Measurements from ENCODE around the gene PTPRE.

The PTPRE gene

GRCh38 chr10:128022261-128023196 is 115.6 kb downstream of the PTPRE start:
- Histone ChIP-seq H3K4me3 (ENCODE audit: low read depth, low read length) (no peak overlapping the region), H3K36me3 (ENCODE audit: control insufficient read depth, insufficient read depth, low read length) (no peaks in the 10 kb centered on the region), H3K4me1 (ENCODE audit: control insufficient read depth, insufficient read depth, low read length) (no peaks in the 10 kb centered on the region), H3K9me3 (ENCODE audit: control insufficient read depth, insufficient read depth, low read length) (no peaks in the 10 kb centered on the region), H3K9ac (ENCODE audit: low read depth, low read length) (no peak overlapping the region), H3K27me3 (ENCODE audit: control insufficient read depth, insufficient read depth, low read length) (no peaks in the 10 kb centered on the region)

GRCh38 chr10:128024426-128024825 is 117.5 kb downstream of the PTPRE start:
- Histone ChIP-seq H3K36me3 (ENCODE audit: control insufficient read depth, insufficient read depth, low read length) (no peaks in the 10 kb centered on the region), H3K4me1 (ENCODE audit: control insufficient read depth, insufficient read depth, low read length) (no peaks in the 10 kb centered on the region), H3K4me3 (ENCODE audit: low read depth, low read length) (no peak overlapping the region)

GRCh38 chr10:128025437-128025836 is 118.5 kb downstream of the PTPRE start:
- no peaks in the 10 kb centered on the region for H3K36me3 ChIP-seq (ENCODE audit: control insufficient read depth, insufficient read depth, low read length)
- no peaks in the 10 kb centered on the region for H3K27me3 ChIP-seq (ENCODE audit: control insufficient read depth, insufficient read depth, low read length)
- H3K9ac ChIP-seq (ENCODE audit: low read depth, low read length): no peak overlapping the region
- no peaks in the 10 kb centered on the region for H3K4me1 ChIP-seq (ENCODE audit: control insufficient read depth, insufficient read depth, low read length)
- no peak overlapping the region for H3K4me3 ChIP-seq (ENCODE audit: low read depth, low read length)
- H3K9me3 ChIP-seq (ENCODE audit: control insufficient read depth, insufficient read depth, low read length): no peaks in the 10 kb centered on the region

More at GRCh38 chr10:128024426-128024825, 117.5 kb downstream of the PTPRE start:
- H3K9ac ChIP-seq (ENCODE audit: low read depth, low read length): no peak overlapping the region
- H3K9me3 ChIP-seq (ENCODE audit: control insufficient read depth, insufficient read depth, low read length): no peaks in the 10 kb centered on the region
- H3K27me3 ChIP-seq (ENCODE audit: control insufficient read depth, insufficient read depth, low read length): no peaks in the 10 kb centered on the region

- Histone ChIP-seq H3K9ac (ENCODE audit: low read depth, low read length) (no peak overlapping the region), H3K36me3 (ENCODE audit: control insufficient read depth, insufficient read depth, low read length) (no peaks in the 10 kb centered on the region), H3K9me3 (ENCODE audit: control insufficient read depth, insufficient read depth, low read length) (no peaks in the 10 kb centered on the region), H3K4me1 (ENCODE audit: control insufficient read depth, insufficient read depth, low read length) (no peaks in the 10 kb centered on the region), H3K27me3 (ENCODE audit: control insufficient read depth, insufficient read depth, low read length) (no peaks in the 10 kb centered on the region), H3K4me3 (ENCODE audit: low read depth, low read length) (no peak overlapping the region)
These were observed 119.0 kb downstream of the PTPRE start for GRCh38 chr10:128025951-128026350.

- no peak overlapping the region for H3K4me3 ChIP-seq (ENCODE audit: low read depth, low read length)
- no peaks in the 10 kb centered on the region for H3K9me3 ChIP-seq (ENCODE audit: control insufficient read depth, insufficient read depth, low read length)
- H3K4me1 ChIP-seq (ENCODE audit: control insufficient read depth, insufficient read depth, low read length): no peaks in the 10 kb centered on the region
- no peak overlapping the region for H3K9ac ChIP-seq (ENCODE audit: low read depth, low read length)
- H3K36me3 ChIP-seq (ENCODE audit: control insufficient read depth, insufficient read depth, low read length): no peaks in the 10 kb centered on the region
- no peaks in the 10 kb centered on the region for H3K27me3 ChIP-seq (ENCODE audit: control insufficient read depth, insufficient read depth, low read length)
These were observed 119.9 kb downstream of the PTPRE start for GRCh38 chr10:128026615-128027300.

- no peak overlapping the region for H3K9ac ChIP-seq (ENCODE audit: low read depth, low read length)
- no peaks in the 10 kb centered on the region for H3K36me3 ChIP-seq (ENCODE audit: control insufficient read depth, insufficient read depth, low read length)
- no peaks in the 10 kb centered on the region for H3K27me3 ChIP-seq (ENCODE audit: control insufficient read depth, insufficient read depth, low read length)
- H3K4me3 ChIP-seq (ENCODE audit: low read depth, low read length): no peak overlapping the region
- no peaks in the 10 kb centered on the region for H3K4me1 ChIP-seq (ENCODE audit: control insufficient read depth, insufficient read depth, low read length)
- H3K9me3 ChIP-seq (ENCODE audit: control insufficient read depth, insufficient read depth, low read length): no peaks in the 10 kb centered on the region
These were observed 120.4 kb downstream of the PTPRE start for GRCh38 chr10:128027306-128027705.

- no peak overlapping the region for H3K4me3 ChIP-seq (ENCODE audit: low read depth, low read length)
- H3K9me3 ChIP-seq (ENCODE audit: control insufficient read depth, insufficient read depth, low read length): no peaks in the 10 kb centered on the region
- H3K27me3 ChIP-seq (ENCODE audit: control insufficient read depth, insufficient read depth, low read length): no peaks in the 10 kb centered on the region
- no peaks in the 10 kb centered on the region for H3K36me3 ChIP-seq (ENCODE audit: control insufficient read depth, insufficient read depth, low read length)
- no peak overlapping the region for H3K9ac ChIP-seq (ENCODE audit: low read depth, low read length)
- H3K4me1 ChIP-seq (ENCODE audit: control insufficient read depth, insufficient read depth, low read length): no peaks in the 10 kb centered on the region
These were observed 121.1 kb downstream of the PTPRE start for GRCh38 chr10:128027822-128028507.

GRCh38 chr10:128028508-128029289 is 121.8 kb downstream of the PTPRE start:
- H3K4me1 ChIP-seq (ENCODE audit: control insufficient read depth, insufficient read depth, low read length): no peaks in the 10 kb centered on the region
- no peak overlapping the region for H3K9ac ChIP-seq (ENCODE audit: low read depth, low read length)
- no peak overlapping the region for H3K4me3 ChIP-seq (ENCODE audit: low read depth, low read length)
- no peaks in the 10 kb centered on the region for H3K36me3 ChIP-seq (ENCODE audit: control insufficient read depth, insufficient read depth, low read length)
- H3K9me3 ChIP-seq (ENCODE audit: control insufficient read depth, insufficient read depth, low read length): no peaks in the 10 kb centered on the region
- H3K27me3 ChIP-seq (ENCODE audit: control insufficient read depth, insufficient read depth, low read length): no peaks in the 10 kb centered on the region

GRCh38 chr10:128029290-128029651 is 122.4 kb downstream of the PTPRE start:
- Histone ChIP-seq H3K4me3 (ENCODE audit: low read depth, low read length) (no peak overlapping the region), H3K4me1 (ENCODE audit: control insufficient read depth, insufficient read depth, low read length) (no peaks in the 10 kb centered on the region), H3K27me3 (ENCODE audit: control insufficient read depth, insufficient read depth, low read length) (no peaks in the 10 kb centered on the region), H3K36me3 (ENCODE audit: control insufficient read depth, insufficient read depth, low read length) (no peaks in the 10 kb centered on the region), H3K9me3 (ENCODE audit: control insufficient read depth, insufficient read depth, low read length) (no peaks in the 10 kb centered on the region), H3K9ac (ENCODE audit: low read depth, low read length) (no peak overlapping the region)

GRCh38 chr10:128029731-128030369 is 122.9 kb downstream of the PTPRE start:
- H3K9ac ChIP-seq (ENCODE audit: low read depth, low read length): no peak overlapping the region
- H3K36me3 ChIP-seq (ENCODE audit: control insufficient read depth, insufficient read depth, low read length): no peaks in the 10 kb centered on the region
- no peak overlapping the region for H3K4me3 ChIP-seq (ENCODE audit: low read depth, low read length)
- no peaks in the 10 kb centered on the region for H3K27me3 ChIP-seq (ENCODE audit: control insufficient read depth, insufficient read depth, low read length)
- H3K4me1 ChIP-seq (ENCODE audit: control insufficient read depth, insufficient read depth, low read length): no peaks in the 10 kb centered on the region
- no peaks in the 10 kb centered on the region for H3K9me3 ChIP-seq (ENCODE audit: control insufficient read depth, insufficient read depth, low read length)
